Naive B cell (primary cell): ENCODE data around the gene BECN2. TPM values are rescaled to one million over a fixed set of nuclear protein-coding genes. Genes with fewer than 3 reads are reported as not detected.
A peak's percentile ranks its signal among the peaks of the same experiment; 100 is the strongest.

Experiments used
- ATAC-seq, 2 donors: fragments of 150-1000 bp; cut with Tn5 transposase; 2 replicates each; pipeline ENCODE4 v1.10.0; 2021; ENCODE audit warnings: low read depth in 2 of 2, mild to moderate bottlenecking in 2 of 2, moderate library complexity in 2 of 2
- DNase-seq: peaks from one replicate; pipeline ENCODE4 v3.0.0; 2022
- H3K27ac Mint-ChIP-seq, 6 donors: one replicate each; pipeline ENCODE4 v1.8.0; 2020 to 2022; ENCODE audit warnings: mild to moderate bottlenecking in 6 of 6, mixed read lengths in 6 of 6, moderate library complexity in 5 of 6, inconsistent platforms in 2 of 6
- H3K27me3 Mint-ChIP-seq, 3 donors: one replicate each; pipeline ENCODE4 v1.8.0; 2021 to 2022; ENCODE audit warnings: mixed read lengths in 3 of 3, mild to moderate bottlenecking in 1 of 3
- H3K36me3 Mint-ChIP-seq, 2 donors: one replicate each; pipeline ENCODE4 v1.8.0; 2020 to 2022; ENCODE audit warnings: mixed read lengths in 2 of 2, inconsistent platforms in 1 of 2, mild to moderate bottlenecking in 1 of 2
- H3K4me1 Mint-ChIP-seq, 3 donors: one replicate each; pipeline ENCODE4 v1.8.0; 2020 to 2022; ENCODE audit warnings: mixed read lengths in 3 of 3, inconsistent platforms in 1 of 3, mild to moderate bottlenecking in 1 of 3, moderate library complexity in 1 of 3
- H3K4me3 Mint-ChIP-seq, 8 donors: one replicate each; pipeline ENCODE4 v1.8.0; 2020 to 2022; ENCODE audit warnings: mild to moderate bottlenecking in 8 of 8, mixed read lengths in 8 of 8, moderate library complexity in 8 of 8, inconsistent platforms in 2 of 8
- H3K9me3 Mint-ChIP-seq, 7 donors: one replicate each; pipeline ENCODE4 v1.8.0; 2020 to 2022; ENCODE audit warnings: mixed read lengths in 7 of 7, mild to moderate bottlenecking in 5 of 7, inconsistent platforms in 2 of 7, moderate library complexity in 1 of 7
- polyA plus RNA-seq, 6 donors: library from polyadenylated mRNA; unstranded; fragments of 300-500 nt; fragmentation: Illumina TruSeq; gene quantifications; one replicate each; pipeline ENCODE4 v1.2.3, GENCODE V29; 2021; ENCODE audit warnings: low read depth in 6 of 6

The BECN2 gene
- polyA plus RNA-seq: not detected

GRCh38 chr1:241957692-241958494 is at the start of gene BECN2:
TSS of gene BECN2 (plus strand) at chr1:241957767. CDS start at chr1:241957767, 0 bp downstream.
- Mint-ChIP-seq H3K36me3 (no peaks in the 10 kb centered on the region), H3K4me3 (no peak within 1 kb of the TSS), H3K27ac (peak within 1 kb of the TSS in 1 of 6 donors; percentile 11), H3K27me3 (peaks cover 0 to 12% (median 6%) of the 10 kb centered on the region in 3 donors), H3K4me1 (no peaks in the 10 kb centered on the region), H3K9me3 (peaks cover 0 to 3% (median 0%) of the 10 kb centered on the region in 7 donors)
- DNase-seq (no peak), ATAC-seq (no peak)

GRCh38 chr1:241916196-241916595 is 41.4 kb upstream of the BECN2 start:
- DNase-seq (no peak), ATAC-seq (no peak)
- Mint-ChIP-seq H3K36me3 (no peaks in the 10 kb centered on the region), H3K27ac (no peak overlapping the region), H3K27me3 (no peaks in the 10 kb centered on the region), H3K4me3 (no peak overlapping the region), H3K9me3 (peaks cover 0 to 3% (median 2%) of the 10 kb centered on the region in 7 donors), H3K4me1 (no peaks in the 10 kb centered on the region)

- Mint-ChIP-seq H3K4me3 (no peak overlapping the region), H3K27me3 (no peaks in the 10 kb centered on the region), H3K9me3 (peaks cover 0 to 3% (median 2%) of the 10 kb centered on the region in 7 donors), H3K27ac (no peak overlapping the region), H3K4me1 (no peaks in the 10 kb centered on the region), H3K36me3 (no peaks in the 10 kb centered on the region)
- no peak for ATAC-seq
- no peak for DNase-seq
Observed at GRCh38 chr1:241917487-241917886, 40.1 kb upstream of the BECN2 start.

GRCh38 chr1:241918879-241919278 is 38.7 kb upstream of the BECN2 start:
- H3K27ac Mint-ChIP-seq: no peak overlapping the region

GRCh38 chr1:241924080-241924808 is 33.3 kb upstream of the BECN2 start:
- no peaks in the 10 kb centered on the region for H3K27me3 Mint-ChIP-seq

More at GRCh38 chr1:241918879-241919278, 38.7 kb upstream of the BECN2 start:
- DNase-seq (no peak), ATAC-seq (no peak)
- Mint-ChIP-seq H3K36me3 (no peaks in the 10 kb centered on the region), H3K4me3 (no peak overlapping the region), H3K4me1 (no peaks in the 10 kb centered on the region), H3K27me3 (no peaks in the 10 kb centered on the region), H3K9me3 (peaks cover 0 to 3% (median 2%) of the 10 kb centered on the region in 7 donors)

GRCh38 chr1:241926141-241926540 is 31.4 kb upstream of the BECN2 start:
- DNase-seq: no peak
- Mint-ChIP-seq H3K4me1 (no peaks in the 10 kb centered on the region), H3K4me3 (no peak overlapping the region), H3K36me3 (no peaks in the 10 kb centered on the region), H3K27ac (no peak overlapping the region), H3K9me3 (no peaks in the 10 kb centered on the region), H3K27me3 (no peaks in the 10 kb centered on the region)
- ATAC-seq: no peak

More at GRCh38 chr1:241924080-241924808, 33.3 kb upstream of the BECN2 start:
- ATAC-seq (no peak), DNase-seq (no peak)
- Mint-ChIP-seq H3K4me1 (no peaks in the 10 kb centered on the region), H3K27ac (no peak overlapping the region), H3K9me3 (no peaks in the 10 kb centered on the region), H3K36me3 (no peaks in the 10 kb centered on the region), H3K4me3 (no peak overlapping the region)

- ATAC-seq (no peak), DNase-seq (no peak)
- Mint-ChIP-seq H3K4me3 (no peak overlapping the region), H3K4me1 (no peaks in the 10 kb centered on the region), H3K36me3 (no peaks in the 10 kb centered on the region), H3K9me3 (no peaks in the 10 kb centered on the region), H3K27ac (peak overlapping the region in 1 of 6 donors; percentile 16), H3K27me3 (peaks cover 0 to 9% (median 0%) of the 10 kb centered on the region in 3 donors)
Observed at GRCh38 chr1:241927321-241927720, 30.2 kb upstream of the BECN2 start.

- ATAC-seq: no peak
Observed at GRCh38 chr1:241932845-241933244, 24.7 kb upstream of the BECN2 start.

GRCh38 chr1:241934201-241934848 is 23.2 kb upstream of the BECN2 start:
- Mint-ChIP-seq H3K4me1 (no peaks in the 10 kb centered on the region), H3K4me3 (no peak overlapping the region), H3K36me3 (no peaks in the 10 kb centered on the region), H3K27ac (no peak overlapping the region), H3K27me3 (peaks cover 0 to 30% (median 22%) of the 10 kb centered on the region in 3 donors), H3K9me3 (peaks cover 0 to 14% (median 10%) of the 10 kb centered on the region in 7 donors)
- no peak for DNase-seq
- ATAC-seq: no peak

More at GRCh38 chr1:241932845-241933244, 24.7 kb upstream of the BECN2 start:
- H3K27ac Mint-ChIP-seq: no peak overlapping the region
- no peak for DNase-seq
- H3K36me3 Mint-ChIP-seq: no peaks in the 10 kb centered on the region
- no peak overlapping the region for H3K4me3 Mint-ChIP-seq
- H3K27me3 Mint-ChIP-seq: peaks cover 0 to 22% (median 17%) of the 10 kb centered on the region in 3 donors
- H3K9me3 Mint-ChIP-seq: peaks cover 0 to 2% (median 0%) of the 10 kb centered on the region in 7 donors
- no peaks in the 10 kb centered on the region for H3K4me1 Mint-ChIP-seq

GRCh38 chr1:241934866-241935265 is 22.7 kb upstream of the BECN2 start:
- no peak overlapping the region for H3K4me3 Mint-ChIP-seq

GRCh38 chr1:241939798-241940197 is 17.8 kb upstream of the BECN2 start:
- H3K36me3 Mint-ChIP-seq: no peaks in the 10 kb centered on the region
- no peak for DNase-seq

More at GRCh38 chr1:241934866-241935265, 22.7 kb upstream of the BECN2 start:
- H3K27ac Mint-ChIP-seq: no peak overlapping the region
- H3K9me3 Mint-ChIP-seq: peaks cover 0 to 19% (median 11%) of the 10 kb centered on the region in 7 donors
- H3K36me3 Mint-ChIP-seq: no peaks in the 10 kb centered on the region
- H3K4me1 Mint-ChIP-seq: no peaks in the 10 kb centered on the region
- DNase-seq: no peak
- ATAC-seq: no peak
- peaks cover 4 to 30% (median 22%) of the 10 kb centered on the region in 3 donors for H3K27me3 Mint-ChIP-seq

GRCh38 chr1:241942738-241943137 is 14.8 kb upstream of the BECN2 start:
- Mint-ChIP-seq H3K27me3 (peaks cover 0 to 17% (median 6%) of the 10 kb centered on the region in 3 donors), H3K9me3 (peaks cover 0 to 24% (median 10%) of the 10 kb centered on the region in 7 donors), H3K4me1 (no peaks in the 10 kb centered on the region), H3K36me3 (no peaks in the 10 kb centered on the region), H3K4me3 (no peak overlapping the region), H3K27ac (no peak overlapping the region)
- DNase-seq: no peak
- ATAC-seq: no peak

More at GRCh38 chr1:241939798-241940197, 17.8 kb upstream of the BECN2 start:
- peaks cover 0 to 13% (median 6%) of the 10 kb centered on the region in 3 donors for H3K27me3 Mint-ChIP-seq
- peak overlapping the region in 1 of 6 donors; percentile 16 for H3K27ac Mint-ChIP-seq
- no peak for ATAC-seq
- no peaks in the 10 kb centered on the region for H3K4me1 Mint-ChIP-seq
- no peak overlapping the region for H3K4me3 Mint-ChIP-seq
- H3K9me3 Mint-ChIP-seq: peaks cover 0 to 24% (median 11%) of the 10 kb centered on the region in 7 donors

- DNase-seq (no peak), ATAC-seq (no peak)
- peaks cover 0 to 13% (median 6%) of the 10 kb centered on the region in 3 donors for H3K27me3 Mint-ChIP-seq
- H3K36me3 Mint-ChIP-seq: no peaks in the 10 kb centered on the region
- peaks cover 0 to 9% (median 4%) of the 10 kb centered on the region in 7 donors for H3K9me3 Mint-ChIP-seq
- H3K27ac Mint-ChIP-seq: no peak overlapping the region
- H3K4me1 Mint-ChIP-seq: no peaks in the 10 kb centered on the region
- H3K4me3 Mint-ChIP-seq: no peak overlapping the region
Observed at GRCh38 chr1:241944300-241944699, 13.3 kb upstream of the BECN2 start.
